Subcutaneous abdominal adipose tissue (tissue), 5 donors: ENCODE results near the gene ZFP14.
A peak's percentile ranks its signal among the peaks of the same experiment; 100 is the strongest.
"Not testable (repeated sequence)": the region's sequence is repeated elsewhere in the genome, so short reads cannot be mapped to it uniquely, and the experiment has no call there.

Source experiments
- H3K27ac ChIP-seq: one replicate; pipeline ENCODE4 v1.7.0; 2013; ENCODE audit warnings: low read depth, mild to moderate bottlenecking, inconsistent platforms, low read length, moderate library complexity
- H3K27me3 ChIP-seq, 5 donors: one replicate each; pipeline ENCODE4 v1.7.0; 2013; ENCODE audit warnings: low read length in 5 of 5, inconsistent platforms in 1 of 5; ENCODE audit not compliant: control insufficient read depth in 5 of 5, insufficient read depth in 4 of 5
- H3K36me3 ChIP-seq, 5 donors: one replicate each; pipeline ENCODE4 v1.7.0; 2013; ENCODE audit warnings: low read length in 5 of 5; ENCODE audit not compliant: control insufficient read depth in 5 of 5, insufficient read depth in 5 of 5
- H3K4me1 ChIP-seq, 5 donors: one replicate each; pipeline ENCODE4 v1.7.0; 2013; ENCODE audit warnings: low read length in 5 of 5, mild to moderate bottlenecking in 3 of 5, moderate library complexity in 1 of 5; ENCODE audit not compliant: control insufficient read depth in 5 of 5, insufficient read depth in 5 of 5
- H3K4me3 ChIP-seq, 5 donors: one replicate each; pipeline ENCODE4 v1.7.0; 2013; ENCODE audit warnings: low read length in 5 of 5, low read depth in 1 of 5
- H3K9ac ChIP-seq, 5 donors: one replicate each; pipeline ENCODE4 v1.7.0; 2013; ENCODE audit warnings: low read length in 5 of 5, mild to moderate bottlenecking in 4 of 5, moderate library complexity in 3 of 5
- H3K9me3 ChIP-seq, 5 donors: one replicate each; pipeline ENCODE4 v1.7.0; 2013; ENCODE audit warnings: low read length in 5 of 5; ENCODE audit not compliant: control insufficient read depth in 5 of 5
- donor health status: healthy.
- donor health status: healthy.
- donor health status: healthy.
- donor health status: healthy.
- donor health status: healthy.

ZFP14 gene

GRCh38 chr19:36340786-36341372 lies 38.1 kb downstream of the ZFP14 start:
- Histone ChIP-seq H3K27me3 (no peaks in the 10 kb centered on the region), H3K9me3 (peaks cover 29 to 59% (median 38%) of the 10 kb centered on the region in 5 donors), H3K9ac (no peak overlapping the region), H3K4me1 (no peaks in the 10 kb centered on the region), H3K36me3 (peaks cover 18 to 37% (median 26%) of the 10 kb centered on the region in 5 donors), H3K27ac (no peak overlapping the region), H3K4me3 (peak overlapping the region in 4 of 5 donors; percentile 30 to 54 (median 42))

DNA sequence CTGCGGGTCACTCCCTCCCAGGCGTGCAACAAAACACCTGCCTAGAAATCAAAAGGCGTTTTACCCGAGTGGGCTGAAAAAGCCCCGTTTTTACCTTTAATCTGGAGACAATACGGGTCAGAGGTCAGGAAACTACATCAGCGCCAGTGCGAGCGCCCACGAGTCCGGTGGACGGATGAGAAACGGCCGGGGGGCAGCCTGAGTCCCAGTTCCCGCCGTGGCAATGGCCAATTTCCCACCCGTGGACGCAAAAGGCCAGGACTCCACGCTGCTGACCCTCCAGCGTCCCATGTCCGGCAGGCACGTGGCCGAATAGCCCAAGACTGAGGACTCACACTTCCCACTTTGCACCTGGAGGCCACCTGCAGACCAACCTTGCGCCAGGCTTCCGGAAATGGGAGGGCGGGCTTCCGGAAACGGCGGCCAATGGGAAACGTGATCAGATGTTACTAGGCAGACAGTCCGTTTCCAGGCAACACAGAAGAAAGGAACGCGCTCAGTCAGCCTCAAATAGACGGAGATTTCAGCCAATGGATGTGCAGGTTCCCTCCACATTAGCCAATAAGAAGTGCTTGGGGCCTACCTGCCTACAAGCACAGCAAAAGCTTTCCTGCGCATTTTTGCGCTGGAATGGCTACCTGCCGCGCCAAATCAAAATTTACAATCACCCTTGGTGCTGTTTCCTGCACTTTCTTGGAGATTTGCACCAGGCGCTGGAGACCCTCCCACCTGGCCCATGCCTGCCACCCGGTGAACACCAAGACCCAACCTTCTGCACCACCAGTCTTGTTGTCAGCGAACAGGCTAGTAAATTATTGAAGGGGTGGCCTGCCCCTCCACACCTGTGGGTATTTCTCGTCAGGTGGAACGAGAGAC lies 47.4 kb downstream of the ZFP14 start:
- Histone ChIP-seq H3K4me1 (peaks cover 0 to 18% (median 14%) of the 10 kb centered on the region in 5 donors), H3K9me3 (peaks cover 0 to 7% (median 0%) of the 10 kb centered on the region in 5 donors), H3K27me3 (no peaks in the 10 kb centered on the region), H3K36me3 (peaks cover 0 to 17% (median 12%) of the 10 kb centered on the region in 5 donors), H3K27ac (peak overlapping the region; percentile 17), H3K9ac (peak overlapping the region; percentile 38 to 80 (median 65)), H3K4me3 (peak overlapping the region; percentile 81 to 95 (median 93))

- Histone ChIP-seq H3K27ac (no peak overlapping the region), H3K4me3 (no peak overlapping the region), H3K36me3 (peaks cover 3 to 27% (median 17%) of the 10 kb centered on the region in 5 donors), H3K9ac (peak overlapping the region in 1 of 5 donors; percentile 11), H3K4me1 (peaks cover 0 to 18% (median 14%) of the 10 kb centered on the region in 5 donors), H3K9me3 (peaks cover 0 to 4% (median 0%) of the 10 kb centered on the region in 5 donors), H3K27me3 (no peaks in the 10 kb centered on the region)
Observed at GRCh38 chr19:36330216-36330615, 48.8 kb downstream of the ZFP14 start.

GRCh38 chr19:36329534-36329933 lies 49.5 kb downstream of the ZFP14 start:
- Histone ChIP-seq H3K4me1 (peaks cover 0 to 18% (median 14%) of the 10 kb centered on the region in 5 donors), H3K36me3 (peaks cover 3 to 27% (median 17%) of the 10 kb centered on the region in 5 donors)
- not testable (repeated sequence) for H3K27ac ChIP-seq, H3K4me3 ChIP-seq, H3K9me3 ChIP-seq, H3K9ac ChIP-seq, H3K27me3 ChIP-seq

- Histone ChIP-seq H3K4me1 (peaks cover 0 to 14% (median 6%) of the 10 kb centered on the region in 5 donors), H3K36me3 (peaks cover 3 to 27% (median 17%) of the 10 kb centered on the region in 5 donors)
- H3K4me3 ChIP-seq, H3K27ac ChIP-seq, H3K9ac ChIP-seq, H3K9me3 ChIP-seq, H3K27me3 ChIP-seq: not testable (repeated sequence)
Observed at GRCh38 chr19:36326649-36327048, 52.4 kb downstream of the ZFP14 start.

- H3K27ac ChIP-seq, H3K9ac ChIP-seq, H3K4me1 ChIP-seq, H3K36me3 ChIP-seq, H3K27me3 ChIP-seq, H3K4me3 ChIP-seq, H3K9me3 ChIP-seq: not testable (repeated sequence)
Observed at GRCh38 chr19:36315164-36315563, 63.8 kb downstream of the ZFP14 start.

GRCh38 chr19:36314053-36314452 lies 64.9 kb downstream of the ZFP14 start:
- H3K27me3 ChIP-seq, H3K36me3 ChIP-seq, H3K9me3 ChIP-seq, H3K27ac ChIP-seq, H3K4me3 ChIP-seq, H3K9ac ChIP-seq, H3K4me1 ChIP-seq: not testable (repeated sequence)

DNA sequence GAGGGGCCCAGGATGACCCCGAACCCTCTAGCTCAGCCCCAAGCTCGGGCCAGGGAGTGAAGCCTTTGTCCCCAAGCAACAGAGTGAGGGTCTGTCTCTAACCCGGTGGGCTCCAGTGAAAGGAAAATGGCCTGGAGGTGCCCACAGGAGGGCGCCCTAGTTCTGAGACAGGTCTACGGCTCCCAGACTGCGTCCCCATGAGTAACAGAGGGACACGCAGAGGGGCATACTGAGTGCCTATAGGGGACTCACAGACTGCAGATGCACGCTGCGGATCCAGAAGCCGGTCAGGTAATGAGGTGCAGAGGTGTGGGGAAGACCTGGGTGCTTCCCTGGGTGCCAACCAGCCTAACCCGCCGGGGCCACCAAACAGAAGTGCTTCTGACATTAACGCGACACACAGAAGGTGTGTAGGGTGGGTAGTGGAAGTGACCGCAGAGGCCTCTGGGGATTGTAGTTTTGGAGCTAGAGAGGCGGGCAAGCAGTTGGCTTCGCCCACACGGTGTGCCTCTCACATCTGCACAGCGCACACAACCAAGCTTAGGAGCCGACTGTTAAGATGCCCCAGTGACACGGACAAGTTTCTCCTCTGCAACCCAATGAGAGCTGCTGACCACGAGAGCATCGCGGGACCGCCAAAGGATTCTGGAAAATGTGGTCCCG lies 67.8 kb downstream of the ZFP14 start:
- H3K27me3 ChIP-seq, H3K9me3 ChIP-seq, H3K9ac ChIP-seq, H3K27ac ChIP-seq, H3K4me3 ChIP-seq, H3K36me3 ChIP-seq, H3K4me1 ChIP-seq: not testable (repeated sequence)

GRCh38 chr19:36310416-36310990 lies 68.5 kb downstream of the ZFP14 start:
- H3K9me3 ChIP-seq, H3K27me3 ChIP-seq, H3K27ac ChIP-seq, H3K4me3 ChIP-seq, H3K4me1 ChIP-seq, H3K36me3 ChIP-seq, H3K9ac ChIP-seq: not testable (repeated sequence)

DNA sequence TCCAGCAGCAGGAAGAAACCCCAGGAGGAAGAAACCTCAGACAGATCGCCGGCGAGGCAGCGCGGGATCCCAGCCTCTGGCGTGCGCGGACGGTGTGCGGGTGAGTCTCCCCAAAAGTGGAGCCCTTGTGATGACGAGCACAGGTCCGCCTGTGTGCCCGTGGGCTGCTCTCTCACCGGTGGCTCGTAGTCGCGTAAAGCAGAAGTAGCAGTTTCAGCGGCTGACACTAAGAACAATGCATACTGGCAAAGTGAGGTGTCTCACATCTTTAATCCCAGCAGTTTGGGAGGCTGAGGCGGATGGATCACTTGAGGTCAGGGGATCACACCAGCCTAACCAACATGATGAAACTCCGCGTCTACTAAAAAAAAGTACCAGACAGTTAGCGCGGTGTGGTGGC lies 69.2 kb downstream of the ZFP14 start:
- H3K36me3 ChIP-seq, H3K27ac ChIP-seq, H3K9ac ChIP-seq, H3K27me3 ChIP-seq, H3K9me3 ChIP-seq, H3K4me1 ChIP-seq: not testable (repeated sequence)
- peak overlapping the region in 1 of 5 donors; percentile 29 for H3K4me3 ChIP-seq
